Activated CD8-positive, alpha-beta memory T cell treated with anti-CD3 and anti-CD28 coated beads for 36 hours (primary cell): ENCODE results near the gene NIF3L1. TPM values are rescaled to one million over a fixed set of nuclear protein-coding genes. Genes with fewer than 3 reads are reported as not detected.

ENCODE experiments used
- CTCF ChIA-PET: fragments of 350-600 bp; sonication (Branson Sonifier 250); formaldehyde crosslinking; loops from one replicate; lab custom pipeline; 2021; ENCODE audit warnings: antibody characterized with exemption; lab: Charles Lee
- POLR2A ChIA-PET: fragments of 350-600 bp; sonication (Branson Sonifier 250); formaldehyde crosslinking; loops from one replicate; lab custom pipeline; 2021; ENCODE audit warnings: antibody characterized with exemption; lab: Charles Lee
- total RNA-seq, 2 experiments: library from RNA; stranded (reverse); gene quantifications; one replicate each; pipeline ENCODE4 v1.2.3, GENCODE V29; 2021

Gene NIF3L1, protein sequence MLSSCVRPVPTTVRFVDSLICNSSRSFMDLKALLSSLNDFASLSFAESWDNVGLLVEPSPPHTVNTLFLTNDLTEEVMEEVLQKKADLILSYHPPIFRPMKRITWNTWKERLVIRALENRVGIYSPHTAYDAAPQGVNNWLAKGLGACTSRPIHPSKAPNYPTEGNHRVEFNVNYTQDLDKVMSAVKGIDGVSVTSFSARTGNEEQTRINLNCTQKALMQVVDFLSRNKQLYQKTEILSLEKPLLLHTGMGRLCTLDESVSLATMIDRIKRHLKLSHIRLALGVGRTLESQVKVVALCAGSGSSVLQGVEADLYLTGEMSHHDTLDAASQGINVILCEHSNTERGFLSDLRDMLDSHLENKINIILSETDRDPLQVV
- total RNA-seq = 10 to 100 TPM; 26.0 to 30.5 TPM

DNA sequence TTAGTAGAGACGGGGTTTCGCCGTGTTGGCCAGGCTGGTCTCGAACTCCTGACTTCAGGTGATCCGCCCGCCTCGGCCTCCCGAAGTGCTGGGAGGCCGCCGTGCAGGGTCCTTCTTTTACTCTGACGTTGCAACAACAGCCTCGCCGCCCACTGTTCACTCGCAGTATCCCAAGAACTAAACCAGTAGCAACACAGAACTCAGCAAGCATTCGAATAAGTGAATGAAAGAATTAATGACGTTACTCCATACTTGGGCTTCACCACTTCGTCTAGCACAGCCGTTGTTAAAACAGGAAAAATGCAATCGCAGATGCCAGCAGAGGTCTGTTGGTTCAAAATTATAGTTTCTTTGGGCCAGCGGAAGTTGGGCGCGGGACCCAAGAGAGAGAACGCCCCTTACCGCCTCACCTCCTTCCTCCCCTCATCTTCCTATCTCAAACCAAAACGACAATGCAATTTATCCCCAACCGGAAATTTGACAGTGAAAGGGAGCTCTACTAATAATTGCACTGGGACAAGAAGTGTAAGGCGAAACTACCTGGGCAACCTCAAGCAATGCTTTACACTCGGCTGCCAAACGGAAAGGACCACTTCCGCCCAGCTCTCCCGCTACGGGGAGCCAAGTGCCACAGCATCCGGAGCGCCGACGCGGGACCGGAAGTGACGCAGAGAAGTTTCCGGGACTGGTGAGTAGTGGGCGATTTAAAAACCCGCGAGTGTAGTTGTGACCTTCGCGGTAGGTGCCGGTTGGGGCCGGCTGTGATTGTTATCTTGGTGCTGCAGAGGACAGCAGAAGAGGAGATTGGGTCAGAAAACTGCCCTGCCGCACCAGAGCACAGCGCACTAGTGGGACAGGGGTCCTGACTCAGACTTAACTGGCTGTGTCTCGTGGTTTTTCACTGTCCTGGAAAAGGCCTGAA, at the start of gene NIF3L1, which contains the start of gene PPIL3:
TSS of gene NIF3L1 (plus strand) at position 668 of the 922 bp plus-strand sequence. CDS start 2,573 bp downstream, outside the sequence.
TSS of gene PPIL3 (minus strand) at position 374 of the 922 bp plus-strand sequence. CDS start 1,462 bp downstream, outside the sequence.
- ChIA-PET CTCF (interaction anchor here (0.6 to 1.8 kb wide), 4 partner anchors 25 to 185 kb away, joined by 3 to 10 read pairs (median 3); partner anchors contain the start of gene CLK1), POLR2A (interaction anchor here (0.6 to 2.0 kb wide), 9 partner anchors 11 to 344 kb away, joined by 3 to 36 read pairs (median 3); partner anchors contain the start of gene CLK1)

- POLR2A ChIA-PET = no interaction called here
- CTCF ChIA-PET = no interaction called here
Measured at GRCh38 chr2:200839513-200839912, 49.7 kb upstream of the NIF3L1 start.

DNA sequence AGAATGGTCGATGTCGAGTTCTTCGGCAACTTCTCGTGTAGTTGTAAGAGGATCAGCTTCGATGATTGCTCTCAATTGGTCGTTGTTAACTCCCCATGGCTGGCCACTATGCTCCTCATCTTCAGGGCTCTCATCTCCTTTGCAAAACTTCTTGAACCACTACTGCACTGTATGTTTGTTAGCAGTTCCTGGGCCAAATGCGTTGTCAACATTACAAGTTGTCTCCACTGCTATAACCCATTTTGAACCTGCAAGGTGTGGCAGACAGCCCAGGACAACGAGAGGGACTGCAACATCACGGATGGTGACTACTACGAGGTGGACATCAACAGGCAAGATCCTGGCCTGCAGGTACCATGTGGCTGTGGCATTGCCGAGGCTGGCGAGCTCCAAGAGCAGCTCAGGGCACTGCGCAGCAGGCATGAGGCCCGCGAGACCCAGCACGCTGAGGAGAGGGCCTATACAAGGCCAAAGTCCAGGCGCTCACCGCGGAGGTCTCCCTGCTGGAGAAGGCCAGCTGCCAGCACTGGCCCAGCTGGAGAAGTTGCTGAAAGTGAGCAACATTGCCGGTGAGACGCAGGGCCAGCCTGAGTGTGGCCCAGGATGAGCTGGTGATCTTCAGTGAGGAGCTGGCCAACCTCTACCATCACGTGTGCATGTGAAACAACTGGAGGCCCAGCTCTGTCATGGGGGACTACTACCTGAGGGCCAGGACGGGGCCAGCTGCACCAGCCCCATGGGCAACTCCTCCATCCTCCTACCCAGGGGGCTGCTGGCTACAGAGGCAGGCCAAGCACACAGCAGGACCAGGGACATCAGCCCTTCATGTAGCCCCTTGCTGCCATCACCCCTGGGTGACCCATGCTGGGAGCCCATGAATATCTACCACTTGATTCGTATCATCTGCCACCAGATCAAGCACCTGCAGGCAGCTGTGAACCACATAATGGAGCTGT, 44.9 kb upstream of the NIF3L1 start:
- POLR2A ChIA-PET = interaction anchor here (0.5 kb wide), 1 partner anchor 18 kb away, joined by 7 read pairs; no protein-coding TSS in a partner anchor
- CTCF ChIA-PET = interaction anchor here (0.7 to 0.9 kb wide), 2 partner anchors 11 to 20 kb away, joined by 3 read pairs; no protein-coding TSS in a partner anchor

- CTCF ChIA-PET = no interaction called here
- POLR2A ChIA-PET = interaction anchor here (0.5 kb wide), 1 partner anchor 19 kb away, joined by 7 read pairs; no protein-coding TSS in a partner anchor
Measured at GRCh38 chr2:200845194-200845593, 44.0 kb upstream of the NIF3L1 start.

GRCh38 chr2:200845669-200846325, 43.4 kb upstream of the NIF3L1 start:
- ChIA-PET CTCF (no interaction called here), POLR2A (no interaction called here)

- ChIA-PET POLR2A (no interaction called here), CTCF (no interaction called here)
Measured at GRCh38 chr2:200847269-200847668, 41.9 kb upstream of the NIF3L1 start.

DNA sequence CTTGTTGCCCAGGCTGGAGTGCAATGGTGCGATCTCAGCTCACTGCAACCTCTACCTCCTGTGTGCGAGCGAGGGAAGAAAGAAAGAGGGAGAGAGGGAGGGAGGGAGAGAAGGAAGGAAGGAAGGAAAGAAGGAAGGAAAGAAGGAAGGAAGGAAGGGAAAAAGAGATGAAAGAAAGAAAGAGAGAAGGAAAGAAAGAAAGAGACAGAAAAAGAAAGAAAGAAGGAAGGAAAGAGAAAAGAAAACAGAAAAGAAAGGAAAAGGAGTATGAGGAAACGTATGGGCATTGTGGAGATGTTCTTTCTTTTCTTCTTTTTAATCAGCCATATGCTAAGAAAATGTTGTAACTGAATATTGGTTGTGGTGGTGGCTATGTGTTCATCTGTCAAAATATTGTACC, 41.2 kb upstream of the NIF3L1 start:
- ChIA-PET POLR2A (no interaction called here), CTCF (no interaction called here)

DNA sequence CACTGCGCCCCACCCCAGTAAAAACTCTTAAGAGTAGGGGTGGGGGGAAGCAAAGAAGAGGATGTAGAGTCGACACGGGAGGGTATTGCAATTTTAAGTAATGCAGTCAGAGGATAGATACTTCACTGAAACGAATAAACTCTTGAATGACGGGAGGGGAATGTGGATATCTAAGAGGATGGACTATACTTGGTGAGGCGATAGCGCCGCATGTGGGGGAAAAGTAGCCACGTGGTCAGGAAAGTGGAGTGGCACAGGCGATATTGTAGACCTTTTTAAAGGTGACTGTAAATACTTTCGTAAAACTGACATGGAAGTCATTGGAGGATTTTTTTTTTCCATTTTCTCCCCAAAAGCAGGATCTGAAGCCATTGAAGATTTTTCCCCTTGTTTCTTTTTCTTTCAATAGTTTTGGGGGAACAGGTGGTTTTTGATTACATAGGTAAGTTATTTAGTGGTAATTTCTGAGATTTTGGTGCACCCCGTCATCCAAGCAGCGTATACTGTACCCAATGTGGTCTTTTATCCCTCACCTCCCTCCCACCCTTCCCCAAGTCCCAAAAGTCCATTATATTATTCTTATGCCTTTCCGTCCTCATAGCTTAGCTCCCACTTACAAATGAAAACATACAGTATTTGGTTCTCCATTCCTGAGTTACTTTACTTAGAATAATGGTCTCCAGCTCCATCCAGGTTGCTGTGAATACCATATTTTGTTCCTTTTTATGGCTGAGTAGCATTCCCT, 38.5 kb upstream of the NIF3L1 start:
- POLR2A ChIA-PET = interaction anchor here (0.9 kb wide), 1 partner anchor 223 kb away, joined by 5 read pairs; no protein-coding TSS in a partner anchor
- CTCF ChIA-PET = interaction anchor here (1.3 kb wide), 1 partner anchor 272 kb away, joined by 6 read pairs; no protein-coding TSS in a partner anchor

GRCh38 chr2:200851398-200852248, 37.5 kb upstream of the NIF3L1 start:
- CTCF ChIA-PET = no interaction called here
- POLR2A ChIA-PET = no interaction called here

GRCh38 chr2:200852605-200853004, 36.6 kb upstream of the NIF3L1 start:
- CTCF ChIA-PET = no interaction called here
- POLR2A ChIA-PET = interaction anchor here (0.7 kb wide), 1 partner anchor 37 kb away, joined by 3 read pairs; the partner anchor contains the start of gene NIF3L1

DNA sequence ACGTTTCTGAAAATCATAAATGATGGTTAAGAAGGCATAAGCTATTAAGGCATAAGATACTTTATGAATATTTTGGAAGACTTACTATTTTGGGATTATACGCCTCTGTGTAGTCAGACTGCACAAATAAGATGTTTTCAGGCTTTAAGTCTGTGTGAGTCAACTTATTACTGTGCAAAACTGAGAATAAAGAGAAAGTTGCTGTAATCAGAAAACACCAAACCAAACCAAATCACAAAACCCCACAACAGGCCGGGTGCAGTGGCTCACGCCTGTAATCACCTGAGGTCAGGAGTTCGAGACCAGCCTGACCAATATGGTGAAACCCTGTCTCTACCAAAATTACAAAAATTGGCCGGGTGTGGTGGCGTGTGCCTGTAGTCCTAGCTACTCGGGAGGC, 32.4 kb upstream of the NIF3L1 start:
- ChIA-PET POLR2A (no interaction called here), CTCF (no interaction called here)

GRCh38 chr2:200860092-200860795, 28.9 kb upstream of the NIF3L1 start:
- ChIA-PET POLR2A (interaction anchor here (0.7 kb wide), 1 partner anchor 80 kb away, joined by 3 read pairs; no protein-coding TSS in a partner anchor), CTCF (interaction anchor here (0.8 kb wide), 1 partner anchor 19 kb away, joined by 3 read pairs; no protein-coding TSS in a partner anchor)

DNA sequence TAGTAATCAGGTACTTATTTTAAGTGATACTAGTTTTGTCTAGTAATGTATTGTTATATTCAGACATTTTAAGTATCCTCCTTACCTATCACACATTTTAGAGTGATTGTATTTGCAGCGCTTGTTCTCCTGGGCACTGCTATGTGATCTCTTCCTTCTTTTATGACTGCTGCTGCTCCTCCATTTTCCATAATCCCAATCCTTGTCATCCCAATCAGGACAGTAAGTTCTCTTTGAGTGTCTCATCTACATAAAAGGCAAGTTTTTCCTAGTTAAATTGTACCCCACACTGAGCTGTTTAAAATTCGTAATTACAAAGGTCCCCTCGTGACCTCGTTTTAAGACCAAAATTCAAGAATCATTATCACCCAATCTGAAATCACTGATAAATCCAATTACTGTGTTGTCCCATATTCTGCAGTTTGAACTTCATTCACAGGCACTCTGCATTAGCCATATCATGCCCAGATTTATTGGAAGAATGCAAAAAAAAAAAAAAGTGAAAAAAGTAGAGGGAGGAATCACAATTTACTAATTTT, 27.5 kb upstream of the NIF3L1 start:
- POLR2A ChIA-PET = interaction anchor here (0.5 to 1.0 kb wide), 5 partner anchors 13 to 256 kb away, joined by 3 to 8 read pairs (median 3); partner anchors contain the start of genes NIF3L1 and PPIL3
- CTCF ChIA-PET = interaction anchor here (0.7 kb wide), 1 partner anchor 53 kb away, joined by 3 read pairs; no protein-coding TSS in a partner anchor

DNA sequence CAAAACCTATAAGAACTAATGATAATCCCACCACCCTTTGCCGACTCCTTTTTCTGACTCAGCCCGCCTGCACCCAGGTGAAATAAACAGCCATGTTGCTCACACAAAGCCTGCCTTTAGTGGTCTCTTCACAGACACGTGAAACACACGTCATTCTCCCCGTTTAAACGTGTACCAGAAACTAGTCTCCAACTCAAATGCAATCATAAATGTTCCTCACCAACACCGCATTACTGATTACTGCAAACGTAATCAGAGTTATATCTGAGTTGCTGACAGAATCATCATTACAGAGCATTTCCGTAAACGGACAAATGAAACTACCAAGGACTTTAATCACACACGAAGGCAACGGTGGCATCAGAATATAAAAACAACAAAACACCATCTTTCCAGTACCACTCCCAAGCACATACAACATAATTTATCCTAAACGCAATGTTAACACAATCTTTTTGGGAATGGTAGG, 26.6 kb upstream of the NIF3L1 start:
- POLR2A ChIA-PET = interaction anchor here (0.5 to 0.6 kb wide), 2 partner anchors 20 to 209 kb away, joined by 3 to 4 read pairs; no protein-coding TSS in a partner anchor
- CTCF ChIA-PET = interaction anchor here (0.7 kb wide), 1 partner anchor 54 kb away, joined by 3 read pairs; no protein-coding TSS in a partner anchor
